A549 (cell line): ENCODE results near the gene SURF2.

ENCODE experiments used
- CBX8 ChIP-seq: fragments of 200-600 bp; sonication (generic); IDR thresholded peaks from 2 replicates; pipeline ENCODE4 v1.6.1; 2016
- JUNB ChIP-seq: fragments of >200 bp; sonication (Bioruptor Twin); formaldehyde crosslinking; IDR thresholded peaks from 2 replicates; pipeline ENCODE4 v1.6.1; 2016
- MAFK ChIP-seq: fragments of 450-650 bp; IDR thresholded peaks from 2 replicates; pipeline ENCODE4 v1.6.1; 2014; ENCODE audit not compliant: partially characterized antibody
- RAD21 ChIP-seq, 2 experiments: fragments of >200 bp in 1 of 2; sonication (Bioruptor Twin) in 1 of 2; formaldehyde crosslinking in 1 of 2; IDR thresholded peaks in 1 of 2; conservative IDR thresholded peaks in 1 of 2; 2 replicates in 1 of 2; 3 replicates in 1 of 2; pipeline ENCODE4 v1.6.1; 2012 to 2018; ENCODE audit warnings: inconsistent platforms in 1 of 2
- TF ChIP-seq, protein P1 (sequence below): fragments of >200 bp; sonication (Bioruptor Twin); formaldehyde crosslinking; IDR thresholded peaks from 3 replicates; pipeline ENCODE4 v1.5.1; 2016
- TF ChIP-seq, protein P2 (sequence below): IDR thresholded peaks from 2 replicates; pipeline ENCODE4 v1.6.1; 2012
- TF ChIP-seq, protein P3 (sequence below): fragments of 200-600 bp; sonication (generic); IDR thresholded peaks from 2 replicates; pipeline ENCODE4 v1.6.1; 2016; ENCODE audit warnings: antibody characterized with exemption, mild to moderate bottlenecking, moderate library complexity

DNA sequence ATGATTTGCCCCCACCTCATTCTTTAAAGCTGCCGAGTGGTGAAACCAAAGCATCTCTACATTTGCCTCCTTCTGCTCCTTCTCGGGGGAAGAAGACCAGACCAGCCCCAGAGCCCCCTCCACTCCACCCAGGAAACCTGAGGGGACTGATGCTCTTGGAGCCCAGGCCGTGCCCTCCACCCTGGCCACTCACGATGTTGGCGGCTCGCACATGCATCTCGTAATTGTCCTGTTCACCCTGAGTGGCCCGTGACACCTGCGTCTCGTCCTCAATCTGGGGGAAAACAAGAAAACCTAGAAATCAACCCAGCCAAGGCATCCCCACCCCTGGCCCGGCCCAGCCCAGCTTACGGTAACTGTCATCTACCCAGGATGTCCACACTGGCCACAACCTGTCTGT lies 11.4 kb upstream of the SURF2 start:
- TF ChIP-seq, protein P1, sequence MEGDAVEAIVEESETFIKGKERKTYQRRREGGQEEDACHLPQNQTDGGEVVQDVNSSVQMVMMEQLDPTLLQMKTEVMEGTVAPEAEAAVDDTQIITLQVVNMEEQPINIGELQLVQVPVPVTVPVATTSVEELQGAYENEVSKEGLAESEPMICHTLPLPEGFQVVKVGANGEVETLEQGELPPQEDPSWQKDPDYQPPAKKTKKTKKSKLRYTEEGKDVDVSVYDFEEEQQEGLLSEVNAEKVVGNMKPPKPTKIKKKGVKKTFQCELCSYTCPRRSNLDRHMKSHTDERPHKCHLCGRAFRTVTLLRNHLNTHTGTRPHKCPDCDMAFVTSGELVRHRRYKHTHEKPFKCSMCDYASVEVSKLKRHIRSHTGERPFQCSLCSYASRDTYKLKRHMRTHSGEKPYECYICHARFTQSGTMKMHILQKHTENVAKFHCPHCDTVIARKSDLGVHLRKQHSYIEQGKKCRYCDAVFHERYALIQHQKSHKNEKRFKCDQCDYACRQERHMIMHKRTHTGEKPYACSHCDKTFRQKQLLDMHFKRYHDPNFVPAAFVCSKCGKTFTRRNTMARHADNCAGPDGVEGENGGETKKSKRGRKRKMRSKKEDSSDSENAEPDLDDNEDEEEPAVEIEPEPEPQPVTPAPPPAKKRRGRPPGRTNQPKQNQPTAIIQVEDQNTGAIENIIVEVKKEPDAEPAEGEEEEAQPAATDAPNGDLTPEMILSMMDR: no peak
- no peak for TF ChIP-seq RAD21 (conservative IDR thresholded peaks at IDR 0.05 in 1 of 2, IDR thresholded peaks at IDR 0.05 in 1 of 2)
- TF ChIP-seq, protein P2, sequence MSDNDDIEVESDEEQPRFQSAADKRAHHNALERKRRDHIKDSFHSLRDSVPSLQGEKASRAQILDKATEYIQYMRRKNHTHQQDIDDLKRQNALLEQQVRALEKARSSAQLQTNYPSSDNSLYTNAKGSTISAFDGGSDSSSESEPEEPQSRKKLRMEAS: no peak
- TF ChIP-seq CBX8: no peak
- no peak for TF ChIP-seq MAFK
- no peak for TF ChIP-seq JUNB
- TF ChIP-seq, protein P3, sequence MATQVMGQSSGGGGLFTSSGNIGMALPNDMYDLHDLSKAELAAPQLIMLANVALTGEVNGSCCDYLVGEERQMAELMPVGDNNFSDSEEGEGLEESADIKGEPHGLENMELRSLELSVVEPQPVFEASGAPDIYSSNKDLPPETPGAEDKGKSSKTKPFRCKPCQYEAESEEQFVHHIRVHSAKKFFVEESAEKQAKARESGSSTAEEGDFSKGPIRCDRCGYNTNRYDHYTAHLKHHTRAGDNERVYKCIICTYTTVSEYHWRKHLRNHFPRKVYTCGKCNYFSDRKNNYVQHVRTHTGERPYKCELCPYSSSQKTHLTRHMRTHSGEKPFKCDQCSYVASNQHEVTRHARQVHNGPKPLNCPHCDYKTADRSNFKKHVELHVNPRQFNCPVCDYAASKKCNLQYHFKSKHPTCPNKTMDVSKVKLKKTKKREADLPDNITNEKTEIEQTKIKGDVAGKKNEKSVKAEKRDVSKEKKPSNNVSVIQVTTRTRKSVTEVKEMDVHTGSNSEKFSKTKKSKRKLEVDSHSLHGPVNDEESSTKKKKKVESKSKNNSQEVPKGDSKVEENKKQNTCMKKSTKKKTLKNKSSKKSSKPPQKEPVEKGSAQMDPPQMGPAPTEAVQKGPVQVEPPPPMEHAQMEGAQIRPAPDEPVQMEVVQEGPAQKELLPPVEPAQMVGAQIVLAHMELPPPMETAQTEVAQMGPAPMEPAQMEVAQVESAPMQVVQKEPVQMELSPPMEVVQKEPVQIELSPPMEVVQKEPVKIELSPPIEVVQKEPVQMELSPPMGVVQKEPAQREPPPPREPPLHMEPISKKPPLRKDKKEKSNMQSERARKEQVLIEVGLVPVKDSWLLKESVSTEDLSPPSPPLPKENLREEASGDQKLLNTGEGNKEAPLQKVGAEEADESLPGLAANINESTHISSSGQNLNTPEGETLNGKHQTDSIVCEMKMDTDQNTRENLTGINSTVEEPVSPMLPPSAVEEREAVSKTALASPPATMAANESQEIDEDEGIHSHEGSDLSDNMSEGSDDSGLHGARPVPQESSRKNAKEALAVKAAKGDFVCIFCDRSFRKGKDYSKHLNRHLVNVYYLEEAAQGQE: no peak
